G401 (cell line): ENCODE data around the gene PRDM16. TPM values are rescaled to one million over a fixed set of nuclear protein-coding genes. Genes with fewer than 3 reads are reported as not detected.

ENCODE experiments used
- DNase-seq: peaks from one replicate; pipeline ENCODE4 v3.0.0-alpha.2; 2015; ENCODE audit warnings: low spot score
- in situ Hi-C: cut with HindIII; loops from 2 replicates; pipeline ENCODE4 v1.10.0; 2016; ENCODE audit warnings: low sequenced_read_pairs, mixed read lengths
- total RNA-seq: library from RNA; depleted of rRNA; stranded (reverse); fragments of >200 nt; shearing (Covaris generic); gene quantifications from 2 replicates; pipeline ENCODE4 v1.2.3, GENCODE V29; 2014

The PRDM16 gene
- total RNA-seq, 1 experiment from 2014 or later, result 2.8 TPM

DNA sequence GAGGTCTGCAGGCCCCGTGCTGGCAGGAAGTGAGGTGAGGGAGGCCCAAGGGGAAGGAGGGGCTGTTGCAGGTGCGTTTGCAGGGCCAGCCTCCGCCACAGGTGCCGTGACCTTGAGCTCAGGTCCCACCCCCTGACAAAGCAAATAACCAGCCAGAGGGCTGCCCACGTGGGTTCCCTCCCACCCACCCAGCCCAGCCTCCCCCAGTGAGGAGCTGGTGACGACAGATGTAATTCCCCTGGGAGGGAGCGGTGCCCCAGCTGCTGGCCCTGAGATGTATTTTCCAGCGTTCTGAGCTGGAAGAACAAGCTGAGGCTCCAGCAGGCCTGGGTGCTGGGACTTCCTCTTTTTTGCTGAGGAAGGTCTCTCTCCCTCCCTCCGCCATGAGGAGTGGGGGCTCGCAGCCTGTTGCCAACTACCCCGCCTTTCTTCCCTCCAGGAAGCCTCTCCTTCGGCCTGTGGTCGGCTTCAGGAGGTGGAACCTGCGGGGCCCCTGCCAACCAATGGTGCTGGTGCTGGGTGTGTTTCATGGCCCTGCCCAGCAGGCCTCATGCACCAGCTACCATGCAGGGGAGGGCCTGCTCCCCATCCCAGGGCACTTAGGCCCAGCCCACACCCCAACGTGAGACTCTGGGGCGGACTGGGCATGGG is 153.2 kb downstream of the PRDM16 start:
- in situ Hi-C loops, result no loop called here
- no peak for DNase-seq

DNA sequence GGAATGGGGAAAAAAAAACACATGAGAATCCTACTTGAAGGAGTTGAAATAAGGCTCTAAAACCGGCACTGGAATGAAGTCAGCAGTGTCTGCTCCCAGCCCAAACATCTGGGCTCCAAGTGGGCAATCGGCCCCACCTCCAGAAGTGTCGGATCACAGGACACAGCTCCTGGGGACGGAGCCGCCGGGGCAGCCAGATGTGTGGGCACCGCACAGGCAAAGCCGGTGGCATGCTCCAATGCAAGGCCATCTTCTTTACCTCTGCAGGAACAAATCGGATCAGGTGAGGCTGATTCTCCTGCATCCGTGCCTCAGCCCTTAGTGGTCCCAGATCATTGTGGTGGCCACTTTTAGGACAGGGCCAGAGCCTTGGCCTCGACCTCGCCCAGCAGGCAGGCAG is 156.7 kb downstream of the PRDM16 start:
- DNase-seq, result no peak
- in situ Hi-C loops, result no loop called here

- in situ Hi-C loops, result no loop called here
Measured at GRCh38 chr1:3226191-3226590, 157.2 kb downstream of the PRDM16 start.

GRCh38 chr1:3226701-3227350 is 157.8 kb downstream of the PRDM16 start:
- in situ Hi-C loops, result no loop called here
- DNase-seq, result no peak

More at GRCh38 chr1:3226191-3226590, 157.2 kb downstream of the PRDM16 start:
- DNase-seq, result no peak

GRCh38 chr1:3227351-3227704 is 158.3 kb downstream of the PRDM16 start:
- DNase-seq, result no peak
- in situ Hi-C loops, result no loop called here

GRCh38 chr1:3227893-3228292 is 158.9 kb downstream of the PRDM16 start:
- in situ Hi-C loops, result no loop called here
- DNase-seq, result no peak

DNA sequence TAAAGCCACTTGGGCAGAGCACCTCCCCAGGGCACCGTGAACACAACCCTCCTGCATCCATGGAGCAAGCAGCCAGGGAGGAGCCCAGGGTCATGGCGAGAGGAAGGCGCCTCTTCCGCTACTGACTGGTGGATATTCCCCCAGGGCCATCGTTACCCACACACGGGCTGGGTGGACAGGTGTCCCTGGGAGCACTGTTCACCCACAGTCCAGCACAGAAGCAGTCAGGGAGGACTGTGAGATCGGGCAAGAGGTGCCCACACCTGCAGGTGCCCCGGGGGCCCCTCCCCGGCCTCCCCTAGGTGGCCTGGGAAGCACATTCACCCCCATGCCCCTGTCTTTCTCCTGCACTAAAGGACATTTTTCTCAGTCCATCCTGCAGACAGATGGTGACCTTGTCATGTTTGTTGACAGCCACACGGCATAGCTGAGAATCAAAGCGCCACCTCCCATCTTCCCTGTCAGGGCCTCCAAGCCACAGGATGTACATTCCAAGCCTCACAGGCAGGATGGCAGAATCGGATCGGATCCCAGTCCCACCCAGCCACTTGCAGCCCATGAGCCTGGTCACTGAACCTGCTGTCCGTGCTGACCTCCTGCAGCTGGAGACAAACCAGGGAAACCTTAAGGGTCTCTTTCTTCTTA is 160.2 kb downstream of the PRDM16 start:
- in situ Hi-C loops, result no loop called here
- DNase-seq, result no peak

DNA sequence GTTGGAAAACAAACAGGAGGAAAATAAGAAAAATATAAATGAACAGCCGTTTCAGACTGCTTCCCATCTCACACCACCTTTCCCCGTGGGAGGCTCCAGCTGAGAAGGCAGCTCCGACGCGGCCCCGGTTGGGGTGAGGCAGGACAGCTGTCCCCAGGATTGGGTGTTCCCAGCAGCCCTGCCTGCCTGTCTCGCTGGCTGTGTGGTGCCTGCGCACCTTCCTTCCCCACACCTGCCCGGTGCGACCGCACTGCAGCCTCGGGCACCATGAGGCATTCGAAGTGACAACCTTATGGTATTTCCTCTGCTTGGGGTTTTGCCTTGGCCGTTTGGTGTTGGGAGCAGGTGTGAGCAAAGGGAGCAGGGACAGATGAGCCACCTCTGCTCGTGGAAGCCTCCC is 161.6 kb downstream of the PRDM16 start:
- in situ Hi-C loops, result no loop called here
- DNase-seq, result no peak

DNA sequence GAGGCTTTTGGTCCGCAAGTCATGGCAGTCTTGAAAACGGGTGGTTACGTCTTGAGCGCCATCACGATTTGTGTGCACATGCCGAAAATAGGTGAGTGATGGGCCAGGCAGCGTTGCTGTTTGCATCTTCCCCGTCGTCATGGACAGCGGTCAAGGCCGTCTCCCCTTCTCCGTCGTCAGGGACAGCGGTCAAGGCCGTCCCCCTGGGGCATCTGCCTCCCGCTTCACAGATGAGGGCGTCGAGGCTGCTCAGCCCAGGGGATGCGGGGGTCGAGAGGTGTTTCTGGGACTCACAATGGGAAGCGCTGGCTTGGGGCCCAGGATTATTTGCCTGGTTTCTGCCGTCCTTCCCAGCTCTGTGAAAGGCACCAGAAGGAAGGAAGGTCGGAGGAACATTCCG is 162.2 kb downstream of the PRDM16 start:
- DNase-seq, result no peak
- in situ Hi-C loops, result no loop called here

DNA sequence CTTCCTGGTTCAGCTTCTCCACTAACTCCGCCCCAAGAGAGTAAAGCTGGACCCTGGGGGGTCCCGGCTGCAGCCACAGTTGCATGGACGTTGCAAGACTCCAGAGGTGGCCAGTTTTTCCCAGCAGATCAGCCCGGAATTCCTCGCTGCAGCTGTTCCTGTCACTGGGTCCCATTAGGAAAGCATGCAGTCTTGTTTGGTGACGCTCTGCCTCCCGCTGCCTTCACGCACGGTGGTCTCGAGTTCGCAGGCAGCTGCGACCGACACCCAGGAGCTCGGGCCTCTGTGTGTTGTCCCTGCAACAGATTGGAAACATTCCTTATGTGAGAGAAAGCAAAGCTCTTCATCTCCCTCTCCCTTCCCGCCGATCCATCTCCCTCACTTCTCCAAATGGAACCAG is 162.8 kb downstream of the PRDM16 start:
- DNase-seq, result no peak
- in situ Hi-C loops, result no loop called here

GRCh38 chr1:3233031-3233430 is 164.0 kb downstream of the PRDM16 start:
- in situ Hi-C loops, result no loop called here
- no peak for DNase-seq

DNA sequence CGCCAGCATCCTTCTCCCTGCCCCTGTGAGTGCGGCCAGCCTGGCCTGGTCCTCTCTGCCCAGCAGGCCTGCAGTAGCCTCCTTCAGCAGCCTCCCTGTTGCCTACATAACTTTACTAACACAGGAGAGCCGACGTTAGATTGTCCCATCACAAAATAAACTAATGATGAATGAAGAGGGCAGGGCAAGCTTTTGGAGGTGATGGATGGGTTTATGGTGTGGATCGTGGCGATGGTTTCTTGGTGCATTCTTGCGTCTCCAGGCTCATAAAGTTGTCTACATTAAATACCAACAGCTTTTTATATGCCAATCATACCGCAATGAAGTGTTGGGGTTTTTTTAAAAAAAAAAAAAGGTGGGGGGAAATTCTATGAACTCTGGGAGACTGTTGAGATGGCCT is 164.5 kb downstream of the PRDM16 start:
- no peak for DNase-seq
- in situ Hi-C loops, result no loop called here

- no peak for DNase-seq
Measured at GRCh38 chr1:3234281-3234680, 165.3 kb downstream of the PRDM16 start.

DNA sequence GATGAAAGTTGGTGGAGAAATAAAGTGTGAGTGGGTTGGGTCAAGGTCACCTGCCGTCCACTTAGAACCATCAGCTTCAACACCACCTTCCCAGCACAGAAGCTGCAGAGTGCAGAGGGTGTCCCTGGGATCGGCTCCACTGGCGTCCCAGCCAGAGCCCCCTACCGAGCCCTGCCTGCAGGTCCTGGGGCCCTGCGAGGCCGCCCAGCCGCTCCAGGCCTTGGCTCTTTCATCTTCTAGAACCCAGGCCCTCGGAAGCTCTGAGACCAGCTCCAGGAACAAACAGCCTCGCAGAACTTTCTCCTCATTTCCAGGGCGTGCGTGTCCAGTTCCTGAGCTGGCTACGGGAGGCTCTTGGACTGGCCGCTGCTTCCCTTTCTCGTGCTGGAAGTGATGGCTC is 166.0 kb downstream of the PRDM16 start:
- in situ Hi-C loops, result no loop called here
- DNase-seq, result no peak

More at GRCh38 chr1:3234281-3234680, 165.3 kb downstream of the PRDM16 start:
- in situ Hi-C loops, result no loop called here

- DNase-seq, result no peak
- in situ Hi-C loops, result no loop called here
Measured at GRCh38 chr1:3235496-3235895, 166.5 kb downstream of the PRDM16 start.

DNA sequence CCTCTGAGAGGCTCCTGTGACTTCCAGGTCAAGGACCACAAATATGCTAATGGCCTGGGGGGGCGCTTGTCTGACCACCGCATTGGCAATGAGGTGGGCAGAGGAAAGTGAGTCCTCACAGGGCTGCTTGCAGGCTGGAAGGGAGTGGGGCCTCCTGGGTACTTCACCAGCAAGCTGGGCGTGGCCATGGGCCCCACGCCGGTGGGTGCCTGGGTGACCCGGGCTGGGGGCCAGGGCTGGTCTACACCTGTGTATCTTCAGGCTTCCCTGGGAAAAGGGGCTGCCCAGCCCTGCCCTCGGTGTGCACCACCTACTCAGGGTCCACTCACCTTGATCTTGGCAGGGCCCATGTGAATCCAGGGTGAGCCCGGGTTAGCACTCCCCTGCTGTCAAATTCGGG is 167.4 kb downstream of the PRDM16 start:
- in situ Hi-C loops, result no loop called here

GRCh38 chr1:3236955-3237354 is 168.0 kb downstream of the PRDM16 start:
- in situ Hi-C loops, result no loop called here

More for the DNA sequence above, 167.4 kb downstream of the PRDM16 start:
- no peak for DNase-seq

DNA sequence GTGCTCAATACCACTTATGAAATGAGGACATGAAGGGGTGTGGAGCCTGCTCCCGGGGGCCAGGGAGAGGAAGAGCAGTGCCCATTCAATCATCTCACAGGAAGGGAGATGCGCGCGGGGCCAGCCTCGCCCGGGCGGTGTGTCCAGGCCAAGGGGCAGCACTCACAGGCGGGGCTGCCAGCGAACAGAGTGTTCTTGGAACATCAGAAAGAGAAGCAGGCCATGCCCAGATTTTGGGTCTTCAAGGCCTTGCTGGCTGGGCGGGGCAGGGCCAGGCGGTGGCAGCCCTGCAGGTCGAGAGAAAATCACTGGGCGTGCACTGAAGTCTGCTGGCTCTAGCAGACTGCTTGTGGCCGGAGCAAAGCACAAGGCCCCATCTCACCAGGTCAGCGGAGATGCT is 168.6 kb downstream of the PRDM16 start:
- in situ Hi-C loops, result no loop called here
- no peak for DNase-seq

More at GRCh38 chr1:3236955-3237354, 168.0 kb downstream of the PRDM16 start:
- no peak for DNase-seq

DNA sequence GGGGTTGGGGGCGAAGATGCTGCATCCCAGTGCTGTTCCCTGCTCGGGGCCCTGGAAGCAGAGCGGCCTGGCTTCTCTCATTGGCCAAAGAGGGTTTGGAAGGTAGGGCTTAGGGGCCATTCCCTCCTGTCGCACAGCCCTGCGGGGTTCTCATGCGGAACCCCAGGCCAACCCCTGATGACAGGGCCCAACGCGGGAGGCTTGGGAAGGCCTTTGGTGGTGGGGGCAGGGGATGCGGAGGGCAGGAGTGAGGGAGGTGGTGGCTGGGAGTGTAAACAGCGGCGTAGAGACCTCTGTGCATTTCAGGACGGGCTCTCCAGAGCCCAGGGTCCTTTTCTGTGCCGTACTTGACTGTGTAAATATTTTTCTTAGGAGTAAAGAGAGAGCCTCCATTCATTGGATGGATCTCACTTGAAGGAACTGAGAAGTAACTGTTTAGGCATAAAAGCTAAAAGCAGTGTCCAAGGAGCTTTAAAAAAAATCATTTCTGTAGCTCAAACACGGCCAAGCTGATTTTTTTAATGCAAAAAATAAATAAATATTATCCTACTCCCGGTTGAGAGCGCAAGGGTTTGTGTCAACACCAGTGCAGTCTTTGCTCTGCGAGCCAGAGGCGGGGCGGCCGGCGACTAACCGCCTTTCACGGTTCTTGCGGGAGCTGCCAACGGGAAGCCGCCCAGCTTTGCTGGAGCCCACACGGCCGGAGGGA is 169.1 kb downstream of the PRDM16 start:
- no peak for DNase-seq
- in situ Hi-C loops, result no loop called here

DNA sequence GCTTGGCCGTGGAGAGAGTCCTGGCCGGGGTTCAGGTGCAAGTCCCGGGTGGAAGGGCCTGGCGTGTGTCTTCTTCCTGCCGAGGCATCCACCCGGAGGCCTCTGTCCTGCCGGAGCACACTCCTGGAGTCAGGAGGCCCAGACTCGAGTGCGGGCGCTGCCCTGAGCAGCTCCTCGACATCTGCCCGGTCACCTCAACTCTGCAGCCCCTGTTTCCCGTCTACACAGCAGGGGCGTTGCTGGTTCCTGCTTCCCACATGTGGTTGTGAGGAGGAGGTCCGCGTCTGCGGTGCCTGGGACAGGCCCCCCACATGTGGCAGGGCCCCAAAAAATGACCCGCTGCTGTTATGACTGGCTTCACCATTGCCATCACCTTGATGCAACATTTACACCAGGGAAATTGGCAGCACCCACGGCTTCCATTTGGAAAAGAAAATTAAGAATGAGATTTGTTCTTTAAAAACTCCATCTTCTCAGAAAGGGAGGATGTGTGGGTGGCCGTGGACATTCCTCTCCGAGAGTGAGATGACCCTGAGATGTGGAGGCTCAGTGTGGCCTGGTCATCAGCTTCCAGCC is 169.8 kb downstream of the PRDM16 start:
- in situ Hi-C loops, result no loop called here
- no peak for DNase-seq
